Measurements from ENCODE around the gene CD177. TPM values are rescaled to one million over a fixed set of nuclear protein-coding genes. Genes with fewer than 3 reads are reported as not detected.

CD177 gene
- total RNA-seq, 1 experiment from 2014 or later, result 0.09 TPM

- TF ChIP-seq CTCF (conservative IDR thresholded peaks at IDR 0.05), result no peak
- Mint-ChIP-seq H3K4me3 (no peak overlapping the region), H3K9me3 (peaks cover 20 to 65% of the 10 kb centered on the region in 2 experiments), H3K27ac (no peak overlapping the region), H3K4me1 (peaks cover 14 to 17% of the 10 kb centered on the region in 2 experiments), H3K36me3 (ENCODE audit: insufficient read depth in 1 of 3, low read depth in 3 of 3) (peaks cover 12 to 26% (median 25%) of the 10 kb centered on the region in 3 experiments; a peak in 6 of 7 replicates), H3K27me3 (ENCODE audit: low read depth) (peaks cover 13% of the 10 kb centered on the region)
- Histone ChIP-seq H3K9ac (ENCODE audit: extremely low read depth, insufficient read length, low read length) (no peak overlapping the region), H3K23me2 (ENCODE audit: insufficient read length, low read depth, low read length, poor library complexity, severe bottlenecking) (no peaks in the 10 kb centered on the region), H3K27ac (ENCODE audit: insufficient read length, low read depth, low read length) (no peak overlapping the region), H3K79me1 (ENCODE audit: insufficient read depth, low read depth, low read length, poor library complexity, severe bottlenecking) (no peaks in the 10 kb centered on the region), H3K27me3 (ENCODE audit: insufficient read depth, low read length) (no peaks in the 10 kb centered on the region), H2BK15ac (ENCODE audit: low read depth, low read length) (no peak overlapping the region), H3K9me3 (ENCODE audit: control insufficient read depth, low read depth, low read length) (peaks cover 11% of the 10 kb centered on the region), H2BK120ac (ENCODE audit: low read depth, low read length, poor library complexity, severe bottlenecking) (no peak overlapping the region), H4K8ac (replicated peaks; ENCODE audit: insufficient read length, low read depth, low read length) (no peak overlapping the region), H3K56ac (ENCODE audit: insufficient read length, low read depth, low read length) (no peak overlapping the region), H3K14ac (ENCODE audit: insufficient read depth, low read length) (no peak overlapping the region), H4K5ac (ENCODE audit: insufficient read length, low read depth, low read length) (no peak overlapping the region), H4K91ac (ENCODE audit: insufficient read length, low read depth, low read length) (no peak overlapping the region), H2BK20ac (ENCODE audit: low read depth, low read length, poor library complexity, severe bottlenecking) (no peak overlapping the region), H3K4me1 (ENCODE audit: insufficient read depth, low read length) (peaks cover 14% of the 10 kb centered on the region; the same call in 1 of the 2 replicates), H3K18ac (ENCODE audit: insufficient read length, low read depth, low read length) (no peak overlapping the region), H3T11ph (ENCODE audit: low read length) (no peak overlapping the region), H3K79me2 (ENCODE audit: insufficient read depth, low read length) (no peaks in the 10 kb centered on the region), H2BK5ac (ENCODE audit: insufficient read length, low read length) (no peak overlapping the region), H2AK5ac (ENCODE audit: insufficient read length, low read length) (no peak overlapping the region), H3K4me2 (ENCODE audit: insufficient read depth, insufficient read length, low read length) (no peak overlapping the region), H2AFZ (ENCODE audit: low read length) (no peak overlapping the region), H2BK12ac (ENCODE audit: insufficient read length, low read depth, low read length) (no peak overlapping the region), H4K20me1 (ENCODE audit: control insufficient read depth, insufficient read depth, insufficient read length) (no peaks in the 10 kb centered on the region), H3K23ac (ENCODE audit: insufficient read length, low read depth, low read length) (no peak overlapping the region), H3K4ac (ENCODE audit: low read depth, low read length) (no peak overlapping the region)
- no peak for DNase-seq
- WGBS (ENCODE audit: extremely low coverage, insufficient read length, low lambda C conversion rate), result no CpG with 5 or more reads among the region's 2 CpGs
These were observed 23.5 kb upstream of the CD177 start for GRCh38 chr19:43329989-43330388.

Measured in H9 (cell line).